Hepatocyte (in vitro differentiated cells): ENCODE measurements around the gene KMT5C.

Source experiments
- CTCF ChIP-seq: fragments of 200-600 bp; sonication (generic); IDR thresholded peaks from 2 replicates; pipeline ENCODE4 v1.5.1; 2016; ENCODE audit warnings: antibody characterized with exemption, mild to moderate bottlenecking; ENCODE audit not compliant: poor library complexity
- EZH2 ChIP-seq: fragments of 200-600 bp; sonication (generic); IDR thresholded peaks from 2 replicates; pipeline ENCODE4 v1.6.1; 2016; ENCODE audit warnings: antibody characterized with exemption, mild to moderate bottlenecking, borderline replicate concordance

- TF ChIP-seq CTCF (no peak), EZH2 (no peak)
Observed at GRCh38 chr19:55353803-55354697, 14.4 kb downstream of the KMT5C start.
